GM21723 (cell line): ENCODE results near the gene PDCD1LG2.

Experiments used
- ATAC-seq: cut with Tn5 transposase; IDR thresholded peaks from one replicate; pipeline ENCODE4 v1.9.1; 2021; ENCODE audit warnings: mild to moderate bottlenecking, moderate library complexity; ENCODE audit not compliant: unreplicated experiment

Gene PDCD1LG2

DNA sequence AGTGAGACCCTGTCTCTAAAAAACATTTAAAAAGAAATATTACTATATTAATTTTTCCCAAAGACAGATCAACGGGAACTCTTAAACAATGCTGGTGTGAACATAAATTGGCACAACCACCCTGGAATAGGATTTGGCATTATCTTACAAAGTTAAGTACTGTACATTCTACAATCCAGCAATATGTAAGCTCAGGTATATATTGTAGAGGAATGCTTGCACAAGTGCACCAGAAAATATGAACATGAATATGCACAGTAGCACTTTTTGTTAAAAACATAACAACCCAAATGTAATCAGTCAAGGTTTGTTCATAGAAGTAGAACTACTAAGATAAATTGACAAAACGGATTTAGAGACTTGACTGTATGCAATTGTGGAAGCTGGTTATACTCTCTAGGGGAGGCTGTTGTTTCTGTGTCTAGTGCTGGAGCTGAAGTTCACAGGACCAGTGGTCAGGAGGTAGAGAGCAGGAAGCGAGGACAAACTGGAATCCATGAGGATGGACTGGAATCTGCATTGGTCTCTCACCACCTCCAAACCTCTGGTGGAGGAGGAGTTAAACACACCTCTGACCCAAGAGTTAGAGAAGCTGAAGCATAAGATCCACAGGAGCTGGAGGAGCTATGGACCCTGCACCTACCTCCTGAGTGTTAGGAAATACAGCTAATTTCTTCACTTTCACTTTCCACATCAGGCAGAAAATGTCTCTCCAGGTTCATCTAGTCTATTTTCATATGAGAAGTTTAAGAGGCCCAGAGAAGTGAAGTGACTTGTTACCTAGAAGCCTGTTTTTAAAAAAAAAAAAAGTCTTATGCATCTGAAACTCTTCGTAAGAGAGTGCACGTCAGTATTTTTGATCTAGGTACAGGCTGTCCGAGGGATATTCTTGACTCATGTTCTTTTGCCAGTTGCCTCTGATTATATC is 98.2 kb downstream of the PDCD1LG2 start:
- peak; percentile 71 for ATAC-seq

GRCh38 chr9:5609226-5609596 is 98.9 kb downstream of the PDCD1LG2 start:
- peak; percentile 5 for ATAC-seq

- no peak for ATAC-seq
These were observed 100.2 kb downstream of the PDCD1LG2 start for GRCh38 chr9:5610491-5610890.

GRCh38 chr9:5611321-5612184 is 101.2 kb downstream of the PDCD1LG2 start:
- ATAC-seq = no peak

DNA sequence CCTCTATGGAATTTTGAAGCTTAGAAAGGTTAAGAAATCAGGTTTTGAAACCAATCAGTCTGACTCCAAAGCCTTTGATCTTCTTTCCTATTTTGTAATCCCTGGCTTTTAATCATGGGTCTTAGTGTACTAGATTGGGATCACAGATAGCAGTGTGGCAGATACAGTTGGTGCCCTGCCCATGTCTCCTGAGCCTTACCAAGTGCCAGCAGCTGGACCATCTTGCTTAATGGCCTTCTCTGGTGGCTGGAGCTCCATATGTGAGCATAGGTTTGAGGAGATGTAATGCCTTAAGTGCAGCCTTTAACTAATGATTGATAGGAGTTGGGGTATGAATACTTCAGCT is 101.8 kb downstream of the PDCD1LG2 start:
- ATAC-seq = no peak

- no peak for ATAC-seq
These were observed 103.9 kb downstream of the PDCD1LG2 start for GRCh38 chr9:5614192-5614591.

DNA sequence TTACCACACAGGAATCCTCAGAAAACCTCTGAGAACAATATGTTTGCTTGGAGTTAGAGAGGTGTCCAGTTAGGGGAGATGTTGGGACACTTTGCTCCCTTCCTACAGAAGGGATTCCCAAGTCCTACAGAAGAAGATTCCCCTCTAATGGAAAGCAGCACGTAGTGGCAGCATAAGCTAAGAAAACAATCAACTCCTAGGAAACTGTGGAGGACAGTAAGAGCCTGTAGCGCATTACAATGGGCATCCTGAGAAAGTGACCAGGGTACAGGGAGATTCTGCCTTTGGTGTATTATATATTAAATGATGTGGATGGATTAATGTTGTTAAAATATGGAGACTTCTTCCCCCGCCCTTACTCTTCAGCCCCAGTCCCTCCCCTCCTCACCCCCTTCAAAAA is 104.7 kb downstream of the PDCD1LG2 start:
- no peak for ATAC-seq

DNA sequence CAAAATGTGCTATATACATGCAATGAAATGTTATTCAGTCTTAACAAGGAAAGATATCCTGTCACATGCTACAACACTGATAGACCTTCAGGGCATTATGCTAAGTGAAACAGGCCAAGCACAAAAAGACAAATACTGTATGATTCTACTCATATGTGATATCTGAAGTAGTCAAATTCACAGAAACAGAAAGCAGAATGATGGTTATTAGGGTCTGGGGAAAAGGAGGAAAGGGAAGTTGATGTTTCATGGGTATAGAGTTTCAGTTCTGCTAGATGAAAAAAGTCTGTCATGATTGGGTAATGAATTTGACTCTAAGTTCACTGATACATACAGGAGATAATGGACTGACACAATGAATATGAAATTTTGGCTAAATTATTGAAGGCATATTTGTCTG is 107.4 kb downstream of the PDCD1LG2 start:
- ATAC-seq = peak; percentile 96

GRCh38 chr9:5620494-5620893 is 110.2 kb downstream of the PDCD1LG2 start:
- no peak for ATAC-seq
